AG20443 (cell line): ENCODE data around the gene LAMA2.

ENCODE experiments used
- DNase-seq: peaks from one replicate; pipeline ENCODE4 v3.0.0; 2012; ENCODE audit warnings: low spot score, mixed read lengths

LAMA2 gene

GRCh38 chr6:128914051-128914450, 31.1 kb downstream of the LAMA2 start:
- no peak for DNase-seq

- DNase-seq: no peak
Observed at GRCh38 chr6:128918886-128919285, 35.9 kb downstream of the LAMA2 start.

GRCh38 chr6:128919412-128920180, 36.7 kb downstream of the LAMA2 start:
- DNase-seq: peak; percentile 47

- DNase-seq: no peak
Observed at GRCh38 chr6:128925765-128926164, 42.8 kb downstream of the LAMA2 start.

- DNase-seq: no peak
Observed at GRCh38 chr6:128929869-128930268, 46.9 kb downstream of the LAMA2 start.

GRCh38 chr6:128930321-128930720, 47.4 kb downstream of the LAMA2 start:
- DNase-seq: no peak

- DNase-seq: peak; percentile 50
Observed at GRCh38 chr6:128932061-128932460, 49.1 kb downstream of the LAMA2 start.

GRCh38 chr6:128950864-128951263, 67.9 kb downstream of the LAMA2 start:
- no peak for DNase-seq

- no peak for DNase-seq
Observed at GRCh38 chr6:128952902-128953301, 70.0 kb downstream of the LAMA2 start.

- no peak for DNase-seq
Observed at GRCh38 chr6:128954308-128955043, 71.5 kb downstream of the LAMA2 start.

GRCh38 chr6:128963561-128963960, 80.6 kb downstream of the LAMA2 start:
- DNase-seq: peak; percentile 6

GRCh38 chr6:128964233-128964755, 81.4 kb downstream of the LAMA2 start:
- no peak for DNase-seq

- no peak for DNase-seq
Observed at GRCh38 chr6:128964771-128965170, 81.8 kb downstream of the LAMA2 start.

- no peak for DNase-seq
Observed at GRCh38 chr6:128966934-128967333, 84.0 kb downstream of the LAMA2 start.

- no peak for DNase-seq
Observed at GRCh38 chr6:128979071-128979470, 96.1 kb downstream of the LAMA2 start.

- no peak for DNase-seq
Observed at GRCh38 chr6:128981716-128982115, 98.8 kb downstream of the LAMA2 start.

- no peak for DNase-seq
Observed at GRCh38 chr6:128990360-128990759, 107.4 kb downstream of the LAMA2 start.

- DNase-seq: no peak
Observed at GRCh38 chr6:128990915-128991314, 108.0 kb downstream of the LAMA2 start.

GRCh38 chr6:128993166-128993565, 110.2 kb downstream of the LAMA2 start:
- DNase-seq: no peak

- DNase-seq: no peak
Observed at GRCh38 chr6:128997880-128998279, 114.9 kb downstream of the LAMA2 start.

- DNase-seq: no peak
Observed at GRCh38 chr6:129006724-129007514, 124.0 kb downstream of the LAMA2 start.

GRCh38 chr6:129007701-129008373, 124.9 kb downstream of the LAMA2 start:
- no peak for DNase-seq
